NT2/D1 (cell line): ENCODE results near the gene TBC1D3I.
"Not testable (repeated sequence)": the region's sequence is repeated elsewhere in the genome, so short reads cannot be mapped to it uniquely, and the experiment has no call there.

ENCODE experiments used
- SUZ12 ChIP-seq: IDR thresholded peaks from 2 replicates; pipeline ENCODE4 v1.6.1; 2011; ENCODE audit not compliant: insufficient read length, insufficient read depth; ENCODE audit errors: extremely low read depth
- YY1 ChIP-seq: IDR thresholded peaks from 2 replicates; pipeline ENCODE4 v1.6.1; 2011; ENCODE audit not compliant: insufficient read length, insufficient read depth
- ZNF274 ChIP-seq: IDR thresholded peaks from 2 replicates; pipeline ENCODE4 v1.6.1; 2011; ENCODE audit warnings: mild to moderate bottlenecking, low read depth, low read length

DNA sequence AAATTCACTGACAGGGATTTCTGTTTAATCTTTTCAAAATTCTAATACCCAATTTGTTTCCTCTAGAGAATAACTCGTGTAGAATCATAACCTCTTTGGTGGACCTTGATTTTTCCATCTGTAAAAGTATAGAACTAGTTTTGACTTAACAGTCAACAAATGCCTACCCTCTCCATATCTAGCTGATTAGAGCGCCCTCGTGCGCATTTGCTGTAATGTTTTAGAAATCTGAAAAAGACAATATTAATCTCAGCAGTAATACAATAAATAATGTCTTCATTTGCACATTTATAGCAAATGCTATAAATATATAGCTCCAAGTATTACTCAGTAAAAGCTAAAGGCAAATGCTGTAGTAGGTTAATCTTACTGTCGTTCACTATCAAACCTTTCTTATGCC is 34.7 kb downstream of the TBC1D3I start:
- not testable (repeated sequence) for TF ChIP-seq ZNF274, YY1, SUZ12
